ENCODE measurements around the gene IL23A. TPM values are rescaled to one million over a fixed set of nuclear protein-coding genes. Genes with fewer than 3 reads are reported as not detected.

Gene IL23A
- total and polyA plus RNA-seq, 2 of the 13 experiments (the other 11 are each of a cell fraction or from before 2014, with no cell fraction given) = 0.33 to 0.35 TPM

DNA sequence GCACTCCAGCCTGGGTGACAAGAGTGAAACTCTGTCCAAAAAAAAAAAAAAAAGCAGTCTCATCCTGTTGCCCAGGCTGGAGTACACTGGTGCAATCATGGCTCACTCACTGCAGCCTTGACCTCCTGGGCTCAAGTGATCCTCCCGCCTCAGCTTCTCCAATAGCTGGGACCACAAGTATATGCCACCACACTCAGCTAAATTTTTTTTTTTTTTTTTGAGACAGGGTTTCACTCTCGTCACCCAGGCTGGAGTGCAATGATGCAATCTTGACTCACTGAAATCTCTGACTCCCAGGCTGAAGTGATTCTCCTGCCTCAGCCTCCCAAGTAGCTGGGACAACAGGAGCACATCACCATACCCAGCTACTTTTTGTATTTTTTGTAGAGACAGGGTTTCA, 17.7 kb upstream of the IL23A start (continued):
- TF ChIP-seq, protein P1, sequence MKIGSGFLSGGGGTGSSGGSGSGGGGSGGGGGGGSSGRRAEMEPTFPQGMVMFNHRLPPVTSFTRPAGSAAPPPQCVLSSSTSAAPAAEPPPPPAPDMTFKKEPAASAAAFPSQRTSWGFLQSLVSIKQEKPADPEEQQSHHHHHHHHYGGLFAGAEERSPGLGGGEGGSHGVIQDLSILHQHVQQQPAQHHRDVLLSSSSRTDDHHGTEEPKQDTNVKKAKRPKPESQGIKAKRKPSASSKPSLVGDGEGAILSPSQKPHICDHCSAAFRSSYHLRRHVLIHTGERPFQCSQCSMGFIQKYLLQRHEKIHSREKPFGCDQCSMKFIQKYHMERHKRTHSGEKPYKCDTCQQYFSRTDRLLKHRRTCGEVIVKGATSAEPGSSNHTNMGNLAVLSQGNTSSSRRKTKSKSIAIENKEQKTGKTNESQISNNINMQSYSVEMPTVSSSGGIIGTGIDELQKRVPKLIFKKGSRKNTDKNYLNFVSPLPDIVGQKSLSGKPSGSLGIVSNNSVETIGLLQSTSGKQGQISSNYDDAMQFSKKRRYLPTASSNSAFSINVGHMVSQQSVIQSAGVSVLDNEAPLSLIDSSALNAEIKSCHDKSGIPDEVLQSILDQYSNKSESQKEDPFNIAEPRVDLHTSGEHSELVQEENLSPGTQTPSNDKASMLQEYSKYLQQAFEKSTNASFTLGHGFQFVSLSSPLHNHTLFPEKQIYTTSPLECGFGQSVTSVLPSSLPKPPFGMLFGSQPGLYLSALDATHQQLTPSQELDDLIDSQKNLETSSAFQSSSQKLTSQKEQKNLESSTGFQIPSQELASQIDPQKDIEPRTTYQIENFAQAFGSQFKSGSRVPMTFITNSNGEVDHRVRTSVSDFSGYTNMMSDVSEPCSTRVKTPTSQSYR (CRISPR knock-in tag; IDR thresholded peaks at IDR 0.05; ENCODE audit: borderline replicate concordance) = no peak
- TF ChIP-seq, protein P2, sequence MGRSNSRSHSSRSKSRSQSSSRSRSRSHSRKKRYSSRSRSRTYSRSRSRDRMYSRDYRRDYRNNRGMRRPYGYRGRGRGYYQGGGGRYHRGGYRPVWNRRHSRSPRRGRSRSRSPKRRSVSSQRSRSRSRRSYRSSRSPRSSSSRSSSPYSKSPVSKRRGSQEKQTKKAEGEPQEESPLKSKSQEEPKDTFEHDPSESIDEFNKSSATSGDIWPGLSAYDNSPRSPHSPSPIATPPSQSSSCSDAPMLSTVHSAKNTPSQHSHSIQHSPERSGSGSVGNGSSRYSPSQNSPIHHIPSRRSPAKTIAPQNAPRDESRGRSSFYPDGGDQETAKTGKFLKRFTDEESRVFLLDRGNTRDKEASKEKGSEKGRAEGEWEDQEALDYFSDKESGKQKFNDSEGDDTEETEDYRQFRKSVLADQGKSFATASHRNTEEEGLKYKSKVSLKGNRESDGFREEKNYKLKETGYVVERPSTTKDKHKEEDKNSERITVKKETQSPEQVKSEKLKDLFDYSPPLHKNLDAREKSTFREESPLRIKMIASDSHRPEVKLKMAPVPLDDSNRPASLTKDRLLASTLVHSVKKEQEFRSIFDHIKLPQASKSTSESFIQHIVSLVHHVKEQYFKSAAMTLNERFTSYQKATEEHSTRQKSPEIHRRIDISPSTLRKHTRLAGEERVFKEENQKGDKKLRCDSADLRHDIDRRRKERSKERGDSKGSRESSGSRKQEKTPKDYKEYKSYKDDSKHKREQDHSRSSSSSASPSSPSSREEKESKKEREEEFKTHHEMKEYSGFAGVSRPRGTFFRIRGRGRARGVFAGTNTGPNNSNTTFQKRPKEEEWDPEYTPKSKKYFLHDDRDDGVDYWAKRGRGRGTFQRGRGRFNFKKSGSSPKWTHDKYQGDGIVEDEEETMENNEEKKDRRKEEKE (IDR thresholded peaks at IDR 0.05) = no peak
- no peak for TF ChIP-seq ZNF562 (CRISPR knock-in tag; IDR thresholded peaks at IDR 0.05; ENCODE audit: borderline replicate concordance)
- no peak for TF ChIP-seq SP5 (CRISPR knock-in tag; IDR thresholded peaks at IDR 0.05; ENCODE audit: borderline replicate concordance, low read depth)
- no peak for TF ChIP-seq NR2F2 (IDR thresholded peaks at IDR 0.05; ENCODE audit: borderline replicate concordance, low read depth)
- TF ChIP-seq NFYC (CRISPR knock-in tag; IDR thresholded peaks at IDR 0.05) = no peak
- no peak for TF ChIP-seq ZNF790 (CRISPR knock-in tag; IDR thresholded peaks at IDR 0.05; ENCODE audit: borderline replicate concordance)
- TF ChIP-seq, protein P3, sequence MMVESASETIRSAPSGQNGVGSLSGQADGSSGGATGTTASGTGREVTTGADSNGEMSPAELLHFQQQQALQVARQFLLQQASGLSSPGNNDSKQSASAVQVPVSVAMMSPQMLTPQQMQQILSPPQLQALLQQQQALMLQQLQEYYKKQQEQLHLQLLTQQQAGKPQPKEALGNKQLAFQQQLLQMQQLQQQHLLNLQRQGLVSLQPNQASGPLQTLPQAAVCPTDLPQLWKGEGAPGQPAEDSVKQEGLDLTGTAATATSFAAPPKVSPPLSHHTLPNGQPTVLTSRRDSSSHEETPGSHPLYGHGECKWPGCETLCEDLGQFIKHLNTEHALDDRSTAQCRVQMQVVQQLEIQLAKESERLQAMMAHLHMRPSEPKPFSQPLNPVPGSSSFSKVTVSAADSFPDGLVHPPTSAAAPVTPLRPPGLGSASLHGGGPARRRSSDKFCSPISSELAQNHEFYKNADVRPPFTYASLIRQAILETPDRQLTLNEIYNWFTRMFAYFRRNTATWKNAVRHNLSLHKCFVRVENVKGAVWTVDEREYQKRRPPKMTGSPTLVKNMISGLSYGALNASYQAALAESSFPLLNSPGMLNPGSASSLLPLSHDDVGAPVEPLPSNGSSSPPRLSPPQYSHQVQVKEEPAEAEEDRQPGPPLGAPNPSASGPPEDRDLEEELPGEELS (CRISPR knock-in tag; IDR thresholded peaks at IDR 0.05) = no peak
- TF ChIP-seq ATF7 (IDR thresholded peaks at IDR 0.05) = peak; percentile 35; the same call in 1 of the 2 replicates
- no peak for TF ChIP-seq ATF7 (CRISPR knock-in tag; IDR thresholded peaks at IDR 0.05)
- TF ChIP-seq, protein P4, sequence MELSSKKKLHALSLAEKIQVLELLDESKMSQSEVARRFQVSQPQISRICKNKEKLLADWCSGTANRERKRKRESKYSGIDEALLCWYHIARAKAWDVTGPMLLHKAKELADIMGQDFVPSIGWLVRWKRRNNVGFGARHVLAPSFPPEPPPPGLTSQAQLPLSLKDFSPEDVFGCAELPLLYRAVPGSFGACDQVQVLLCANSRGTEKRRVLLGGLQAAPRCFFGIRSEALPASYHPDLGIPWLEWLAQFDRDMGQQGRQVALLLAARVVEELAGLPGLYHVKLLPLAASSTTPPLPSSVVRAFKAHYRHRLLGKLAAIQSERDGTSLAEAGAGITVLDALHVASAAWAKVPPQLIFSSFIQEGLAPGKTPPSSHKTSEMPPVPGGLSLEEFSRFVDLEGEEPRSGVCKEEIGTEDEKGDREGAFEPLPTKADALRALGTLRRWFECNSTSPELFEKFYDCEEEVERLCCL (CRISPR knock-in tag; IDR thresholded peaks at IDR 0.05; ENCODE audit: borderline replicate concordance) = no peak
- peak; percentile 31; the same call in 1 of the 2 replicates for TF ChIP-seq CEBPB (IDR thresholded peaks at IDR 0.05; ENCODE audit: borderline replicate concordance, low read depth, low read length)
- TF ChIP-seq HES4 (CRISPR knock-in tag; IDR thresholded peaks at IDR 0.05; ENCODE audit: borderline replicate concordance) = no peak

All from HepG2 (cell line).